OCI-LY7 (cell line): ENCODE results near the gene DNM3. TPM values are rescaled to one million over a fixed set of nuclear protein-coding genes. Genes with fewer than 3 reads are reported as not detected.

Experiments
- BruUV-seq: library from RNA; stranded (reverse); fragments of 400-500 nt; replicated peaks from 2 replicates; lab custom pipeline; 2021; lab: Mats Ljungman, UMichigan
- CTCF ChIA-PET: fragments of 300-600 bp; sonication (Branson Sonifier 250); formaldehyde crosslinking; loops from one replicate; lab custom pipeline; 2022; ENCODE audit warnings: antibody characterized with exemption; ENCODE audit not compliant: unreplicated experiment; lab: Charles Lee
- POLR2A ChIA-PET: fragments of 300-600 bp; sonication (Branson Sonifier 250); formaldehyde crosslinking; loops from one replicate; lab custom pipeline; 2022; ENCODE audit warnings: antibody characterized with exemption; lab: Charles Lee
- DNase-seq: peaks from one replicate; pipeline ENCODE4 v3.0.0-alpha.2; 2015; ENCODE audit warnings: low spot score
- H2AFZ ChIP-seq: fragments of 200-600 bp; sonication (generic), shearing (Covaris generic); 2 replicates; pipeline ENCODE4 v1.6.1; 2014; ENCODE audit warnings: mild to moderate bottlenecking, antibody characterized with exemption, low read length, moderate library complexity
- H3K27ac ChIP-seq: fragments of 200-600 bp; sonication (generic); 2 replicates; pipeline ENCODE4 v1.5.1; 2014; ENCODE audit warnings: mixed run types, low read depth, mild to moderate bottlenecking, moderate library complexity, low read length, inconsistent platforms; ENCODE audit not compliant: poor library complexity, severe bottlenecking
- H3K36me3 ChIP-seq: fragments of 200-600 bp; sonication (generic); 2 replicates; pipeline ENCODE4 v1.6.1; 2014; ENCODE audit warnings: mild to moderate bottlenecking, antibody characterized with exemption, low read length, moderate library complexity, mixed read lengths; ENCODE audit not compliant: insufficient read depth
- H3K4me1 ChIP-seq: fragments of 200-600 bp; sonication (generic); 2 replicates; pipeline ENCODE4 v1.5.1; 2014; ENCODE audit warnings: mild to moderate bottlenecking, low read length; ENCODE audit not compliant: insufficient read depth, poor library complexity, severe bottlenecking
- H3K4me2 ChIP-seq: fragments of 200-600 bp; sonication (generic); 2 replicates; pipeline ENCODE4 v1.6.1; 2014; ENCODE audit warnings: mild to moderate bottlenecking, low read length
- H3K4me3 ChIP-seq: fragments of 200-600 bp; sonication (generic); 2 replicates; pipeline ENCODE4 v1.5.1; 2014; ENCODE audit warnings: mild to moderate bottlenecking, low read depth, low read length; ENCODE audit not compliant: poor library complexity, severe bottlenecking
- H3K79me2 ChIP-seq: fragments of 200-600 bp; sonication (generic); 2 replicates; pipeline ENCODE4 v1.6.1; 2016; ENCODE audit warnings: low read depth, mild to moderate bottlenecking, low read length, moderate library complexity, mixed read lengths; ENCODE audit not compliant: insufficient read depth
- H3K9me2 ChIP-seq: fragments of 200-600 bp; sonication (generic); 2 replicates; pipeline ENCODE4 v1.6.1; 2016; ENCODE audit warnings: mild to moderate bottlenecking, low read length, mixed read lengths; ENCODE audit not compliant: insufficient read depth
- H3K9me3 ChIP-seq: fragments of 200-600 bp; sonication (generic); 2 replicates; pipeline ENCODE4 v1.6.1; 2014; ENCODE audit warnings: mild to moderate bottlenecking, mixed run types, low read length, mixed read lengths
- H4K20me1 ChIP-seq: fragments of 200-600 bp; sonication (generic); 2 replicates; pipeline ENCODE4 v1.6.1; 2014; ENCODE audit warnings: mild to moderate bottlenecking, antibody characterized with exemption, low read length, moderate library complexity, mixed read lengths; ENCODE audit not compliant: insufficient read depth
- CTCF ChIP-seq: fragments of 200-600 bp; sonication (generic); conservative IDR thresholded peaks from 2 replicates; pipeline ENCODE4 v1.5.1; 2014; ENCODE audit warnings: mild to moderate bottlenecking, antibody characterized with exemption, low read length, moderate library complexity, mixed read lengths
- EZH2phosphoT487 ChIP-seq: fragments of 200-600 bp; sonication (generic); IDR thresholded peaks from 2 replicates; pipeline ENCODE4 v1.6.1; 2018; ENCODE audit warnings: low read depth, borderline replicate concordance, mild to moderate bottlenecking, mixed run types, antibody characterized with exemption, low read length, moderate library complexity, mixed read lengths
- intact Hi-C: fragments of 100-400 bp; cut with micrococcal nuclease; formaldehyde crosslinking; loops from one replicate; pipeline ENCODE4 v1.10.0; 2022; ENCODE audit not compliant: unreplicated experiment
- total RNA-seq, 2 experiments: library from RNA; depleted of rRNA in 1 of 2; stranded (reverse); fragments of >200 nt in 1 of 2; shearing (Covaris generic) in 1 of 2; gene quantifications; 2 replicates each; pipeline ENCODE4 v1.2.3, GENCODE V29; 2014 to 2022

DNM3 gene
- total RNA-seq, 2 experiments from 2014 or later = 0.47 to 0.61 TPM

- ChIA-PET POLR2A (no interaction called here), CTCF (no interaction called here)
- Histone ChIP-seq H3K79me2 (no peaks in the 10 kb centered on the region), H3K9me2 (no peaks in the 10 kb centered on the region), H3K4me1 (no peaks in the 10 kb centered on the region), H3K4me2 (no peak overlapping the region), H3K36me3 (no peaks in the 10 kb centered on the region), H3K4me3 (no peak overlapping the region), H4K20me1 (no peaks in the 10 kb centered on the region), H2AFZ (no peak overlapping the region), H3K9me3 (no peaks in the 10 kb centered on the region), H3K27ac (no peak overlapping the region)
- TF ChIP-seq CTCF (no peak), EZH2phosphoT487 (no peak)
- no TSS peak for BruUV-seq
- DNase-seq = no peak
- intact Hi-C loops = no loop called here
Observed at GRCh38 chr1:171899838-171900237, 58.5 kb downstream of the DNM3 start.

- H3K4me3 ChIP-seq = no peak overlapping the region
- no peaks in the 10 kb centered on the region for H3K36me3 ChIP-seq
- H3K4me1 ChIP-seq = no peaks in the 10 kb centered on the region
- BruUV-seq = no TSS peak
- H3K27ac ChIP-seq = no peak overlapping the region
- no peak for DNase-seq
- no peaks in the 10 kb centered on the region for H3K9me2 ChIP-seq
- H2AFZ ChIP-seq = no peak overlapping the region
- ChIA-PET CTCF (no interaction called here), POLR2A (interaction anchor here (0.7 kb wide), 1 partner anchor 973 kb away, joined by 3 read pairs; no protein-coding TSS in a partner anchor)
- no peaks in the 10 kb centered on the region for H3K9me3 ChIP-seq
- no peaks in the 10 kb centered on the region for H3K79me2 ChIP-seq
- H4K20me1 ChIP-seq = no peaks in the 10 kb centered on the region
- intact Hi-C loops = no loop called here
- TF ChIP-seq EZH2phosphoT487 (no peak), CTCF (no peak)
- H3K4me2 ChIP-seq = no peak overlapping the region
Observed at GRCh38 chr1:171901245-171901644, 59.9 kb downstream of the DNM3 start.

- Histone ChIP-seq H3K27ac (no peak overlapping the region), H2AFZ (no peak overlapping the region), H4K20me1 (no peaks in the 10 kb centered on the region), H3K36me3 (no peaks in the 10 kb centered on the region), H3K9me2 (no peaks in the 10 kb centered on the region), H3K4me2 (no peak overlapping the region), H3K4me3 (no peak overlapping the region), H3K4me1 (no peaks in the 10 kb centered on the region), H3K9me3 (no peaks in the 10 kb centered on the region), H3K79me2 (no peaks in the 10 kb centered on the region)
- BruUV-seq = no TSS peak
- DNase-seq = no peak
- POLR2A ChIA-PET = no interaction called here
- intact Hi-C loops = no loop called here
- CTCF ChIA-PET = no interaction called here
- TF ChIP-seq CTCF (no peak), EZH2phosphoT487 (no peak)
Observed at GRCh38 chr1:171902527-171902926, 61.2 kb downstream of the DNM3 start.
